Activated CD4-positive, alpha-beta memory T cell treated with anti-CD3 and anti-CD28 coated beads for 36 hours (primary cell): Measurements from ENCODE around the gene ARIH1. TPM values are rescaled to one million over a fixed set of nuclear protein-coding genes. Genes with fewer than 3 reads are reported as not detected.
A peak's percentile ranks its signal among the peaks of the same experiment; 100 is the strongest.
"Not testable (repeated sequence)": the region's sequence is repeated elsewhere in the genome, so short reads cannot be mapped to it uniquely, and the experiment has no call there.

Experiments used
- CTCF ChIA-PET: fragments of 350-600 bp; sonication (Branson Sonifier 250); formaldehyde crosslinking; loops from one replicate; lab custom pipeline; 2021; ENCODE audit warnings: antibody characterized with exemption, inconsistent platforms; lab: Charles Lee
- POLR2A ChIA-PET: fragments of 350-600 bp; sonication (Branson Sonifier 250); formaldehyde crosslinking; loops from one replicate; lab custom pipeline; 2021; ENCODE audit warnings: antibody characterized with exemption; lab: Charles Lee
- DNase-seq: peaks from one replicate; pipeline ENCODE4 v3.0.0-alpha.2; 2020
- H3K27ac Mint-ChIP-seq: one replicate; pipeline ENCODE4 v1.8.0; 2021; ENCODE audit warnings: mixed read lengths
- H3K27me3 Mint-ChIP-seq: one replicate; pipeline ENCODE4 v1.8.0; 2021; ENCODE audit warnings: mixed read lengths
- H3K36me3 Mint-ChIP-seq: one replicate; pipeline ENCODE4 v1.8.0; 2021; ENCODE audit warnings: mixed read lengths
- H3K4me1 Mint-ChIP-seq: one replicate; pipeline ENCODE4 v1.8.0; 2021; ENCODE audit warnings: low read depth, mixed read lengths
- H3K4me3 Mint-ChIP-seq: one replicate; pipeline ENCODE4 v1.8.0; 2021; ENCODE audit warnings: mild to moderate bottlenecking, mixed read lengths
- H3K9me3 Mint-ChIP-seq: one replicate; pipeline ENCODE4 v1.8.0; 2021; ENCODE audit warnings: mixed read lengths
- intact Hi-C: fragments of 100-400 bp; cut with micrococcal nuclease; formaldehyde crosslinking; loops from one replicate; pipeline ENCODE4 v1.15.1; 2023
- total RNA-seq, 2 experiments: library from RNA; stranded (reverse); gene quantifications; one replicate each; pipeline ENCODE4 v1.2.3, GENCODE V29; 2021

ARIH1 gene
- total RNA-seq, 2 experiments from 2014 or later: 169 to 187 TPM

GRCh38 chr15:72584006-72584405 lies 109.9 kb downstream of the ARIH1 start:
- POLR2A ChIA-PET: no interaction called here
- no peak overlapping the region for H3K4me3 Mint-ChIP-seq
- H3K36me3 Mint-ChIP-seq: peaks cover 24% of the 10 kb centered on the region

GRCh38 chr15:72585025-72585424 lies 110.9 kb downstream of the ARIH1 start:
- H3K27me3 Mint-ChIP-seq: no peaks in the 10 kb centered on the region
- no peak overlapping the region for H3K4me3 Mint-ChIP-seq
- no peaks in the 10 kb centered on the region for H3K9me3 Mint-ChIP-seq
- peaks cover 18% of the 10 kb centered on the region for H3K36me3 Mint-ChIP-seq
- H3K4me1 Mint-ChIP-seq: no peaks in the 10 kb centered on the region
- POLR2A ChIA-PET: no interaction called here
- no peak for DNase-seq
- H3K27ac Mint-ChIP-seq: no peak overlapping the region
- CTCF ChIA-PET: interaction anchor here (1.3 kb wide), 1 partner anchor 15 kb away, joined by 5 read pairs; no protein-coding TSS in a partner anchor
- intact Hi-C loops: no loop called here

More at GRCh38 chr15:72584006-72584405, 109.9 kb downstream of the ARIH1 start:
- peaks cover 1% of the 10 kb centered on the region for H3K9me3 Mint-ChIP-seq
- H3K27ac Mint-ChIP-seq: no peak overlapping the region
- H3K27me3 Mint-ChIP-seq: no peaks in the 10 kb centered on the region
- CTCF ChIA-PET: interaction anchor here (1.2 to 3.3 kb wide), 2 partner anchors 14 to 16 kb away, joined by 3 to 18 read pairs; no protein-coding TSS in a partner anchor
- no peaks in the 10 kb centered on the region for H3K4me1 Mint-ChIP-seq
- intact Hi-C loops: no loop called here
- no peak for DNase-seq

GRCh38 chr15:72585476-72586058 lies 111.4 kb downstream of the ARIH1 start:
- Mint-ChIP-seq H3K4me1 (no peaks in the 10 kb centered on the region), H3K36me3 (peaks cover 15% of the 10 kb centered on the region), H3K4me3 (no peak overlapping the region), H3K9me3 (no peaks in the 10 kb centered on the region), H3K27ac (no peak overlapping the region), H3K27me3 (no peaks in the 10 kb centered on the region)
- DNase-seq: no peak
- intact Hi-C loops: no loop called here
- CTCF ChIA-PET: interaction anchor here (1.3 kb wide), 1 partner anchor 14 kb away, joined by 5 read pairs; no protein-coding TSS in a partner anchor
- POLR2A ChIA-PET: no interaction called here

- DNase-seq: no peak
- Mint-ChIP-seq H3K9me3 (no peaks in the 10 kb centered on the region), H3K4me3 (no peak overlapping the region), H3K27ac (no peak overlapping the region), H3K36me3 (peaks cover 10% of the 10 kb centered on the region), H3K27me3 (no peaks in the 10 kb centered on the region), H3K4me1 (no peaks in the 10 kb centered on the region)
- intact Hi-C loops: no loop called here
- CTCF ChIA-PET: interaction anchor here (1.0 to 4.3 kb wide), 2 partner anchors 12 to 204 kb away, joined by 5 to 33 read pairs; no protein-coding TSS in a partner anchor
- POLR2A ChIA-PET: no interaction called here
Measured at GRCh38 chr15:72588096-72588495, 114.0 kb downstream of the ARIH1 start.

GRCh38 chr15:72590427-72590826 lies 116.3 kb downstream of the ARIH1 start:
- H3K27me3 Mint-ChIP-seq: no peaks in the 10 kb centered on the region
- POLR2A ChIA-PET: interaction anchor here (0.6 kb wide), 1 partner anchor 147 kb away, joined by 3 read pairs; no protein-coding TSS in a partner anchor
- H3K4me1 Mint-ChIP-seq: no peaks in the 10 kb centered on the region
- peaks cover 2% of the 10 kb centered on the region for H3K36me3 Mint-ChIP-seq
- H3K27ac Mint-ChIP-seq: no peak overlapping the region
- H3K9me3 Mint-ChIP-seq: no peaks in the 10 kb centered on the region
- H3K4me3 Mint-ChIP-seq: no peak overlapping the region
- intact Hi-C loops: no loop called here
- DNase-seq: no peak
- CTCF ChIA-PET: interaction anchor here (1.1 to 4.3 kb wide), 2 partner anchors 9 to 278 kb away, joined by 3 to 33 read pairs; no protein-coding TSS in a partner anchor

GRCh38 chr15:72591361-72591760 lies 117.2 kb downstream of the ARIH1 start:
- no peaks in the 10 kb centered on the region for H3K4me1 Mint-ChIP-seq
- H3K36me3 Mint-ChIP-seq: peaks cover 2% of the 10 kb centered on the region
- peak overlapping the region; percentile 26 for H3K27ac Mint-ChIP-seq
- H3K27me3 Mint-ChIP-seq: no peaks in the 10 kb centered on the region
- CTCF ChIA-PET: interaction anchor here (4.3 kb wide), 1 partner anchor 8 kb away, joined by 33 read pairs; no protein-coding TSS in a partner anchor
- H3K4me3 Mint-ChIP-seq: no peak overlapping the region
- DNase-seq: no peak
- intact Hi-C loops: no loop called here
- H3K9me3 Mint-ChIP-seq: no peaks in the 10 kb centered on the region
- POLR2A ChIA-PET: no interaction called here

- CTCF ChIA-PET: no interaction called here
- Mint-ChIP-seq H3K4me3 (no peak overlapping the region), H3K4me1 (no peaks in the 10 kb centered on the region), H3K36me3 (peaks cover 2% of the 10 kb centered on the region), H3K9me3 (no peaks in the 10 kb centered on the region), H3K27ac (no peak overlapping the region), H3K27me3 (no peaks in the 10 kb centered on the region)
- intact Hi-C loops: no loop called here
- POLR2A ChIA-PET: no interaction called here
- DNase-seq: no peak
Measured at GRCh38 chr15:72592097-72592496, 118.0 kb downstream of the ARIH1 start.

- no peak overlapping the region for H3K4me3 Mint-ChIP-seq
- H3K27me3 Mint-ChIP-seq: no peaks in the 10 kb centered on the region
- intact Hi-C loops: no loop called here
- no peaks in the 10 kb centered on the region for H3K9me3 Mint-ChIP-seq
- DNase-seq: no peak
- CTCF ChIA-PET: no interaction called here
- no peaks in the 10 kb centered on the region for H3K4me1 Mint-ChIP-seq
- no peaks in the 10 kb centered on the region for H3K36me3 Mint-ChIP-seq
- H3K27ac Mint-ChIP-seq: no peak overlapping the region
- POLR2A ChIA-PET: no interaction called here
Measured at GRCh38 chr15:72592676-72593075, 118.5 kb downstream of the ARIH1 start.

- H3K27ac Mint-ChIP-seq: no peak overlapping the region
- CTCF ChIA-PET: no interaction called here
- no peaks in the 10 kb centered on the region for H3K27me3 Mint-ChIP-seq
- no peaks in the 10 kb centered on the region for H3K36me3 Mint-ChIP-seq
- intact Hi-C loops: no loop called here
- no peaks in the 10 kb centered on the region for H3K9me3 Mint-ChIP-seq
- H3K4me1 Mint-ChIP-seq: no peaks in the 10 kb centered on the region
- no peak overlapping the region for H3K4me3 Mint-ChIP-seq
- POLR2A ChIA-PET: no interaction called here
- DNase-seq: no peak
Measured at GRCh38 chr15:72593838-72594237, 119.7 kb downstream of the ARIH1 start.

- no peaks in the 10 kb centered on the region for H3K36me3 Mint-ChIP-seq
- POLR2A ChIA-PET: no interaction called here
- intact Hi-C loops: loop anchor here (5.0 kb wide), 1 partner anchor 72 kb away; no protein-coding TSS in a partner anchor
- H3K4me1 Mint-ChIP-seq: no peaks in the 10 kb centered on the region
- H3K9me3 Mint-ChIP-seq: no peaks in the 10 kb centered on the region
- H3K27ac Mint-ChIP-seq: no peak overlapping the region
- H3K4me3 Mint-ChIP-seq: no peak overlapping the region
- H3K27me3 Mint-ChIP-seq: no peaks in the 10 kb centered on the region
- DNase-seq: peak; percentile 21
- CTCF ChIA-PET: interaction anchor here (0.6 to 3.8 kb wide), 43 partner anchors 10 to 1119 kb away, joined by 3 to 34 read pairs (median 4); partner anchors contain the start of genes ARIH1 and HEXA
Measured at GRCh38 chr15:72599855-72600464, 125.8 kb downstream of the ARIH1 start.

- ChIA-PET POLR2A (no interaction called here), CTCF (interaction anchor here (0.6 kb wide), 1 partner anchor 161 kb away, joined by 3 read pairs; no protein-coding TSS in a partner anchor)
- Mint-ChIP-seq H3K36me3 (no peaks in the 10 kb centered on the region), H3K27ac (no peak overlapping the region), H3K4me1 (no peaks in the 10 kb centered on the region), H3K27me3 (no peaks in the 10 kb centered on the region), H3K9me3 (no peaks in the 10 kb centered on the region), H3K4me3 (no peak overlapping the region)
- intact Hi-C loops: loop anchor here (5.0 kb wide), 1 partner anchor 68 kb away; no protein-coding TSS in a partner anchor
- no peak for DNase-seq
Measured at GRCh38 chr15:72604794-72605193, 130.7 kb downstream of the ARIH1 start.

- H3K27ac Mint-ChIP-seq, H3K27me3 Mint-ChIP-seq, H3K36me3 Mint-ChIP-seq, intact Hi-C loops, H3K4me1 Mint-ChIP-seq, H3K4me3 Mint-ChIP-seq, POLR2A ChIA-PET, H3K9me3 Mint-ChIP-seq, DNase-seq: not testable (repeated sequence)
- CTCF ChIA-PET: interaction anchor here (0.9 kb wide), 1 partner anchor 63 kb away, joined by 3 read pairs; no protein-coding TSS in a partner anchor
Measured at GRCh38 chr15:72608084-72608483, 134.0 kb downstream of the ARIH1 start.
